H7 (cell line): Measurements from ENCODE around the gene PLOD1. TPM values are rescaled to one million over a fixed set of nuclear protein-coding genes. Genes with fewer than 3 reads are reported as not detected.

Experiments
- DNase-seq: peaks from one replicate; pipeline ENCODE4 v3.0.0; 2012
- H3K27me3 ChIP-seq: 2 replicates; pipeline ENCODE4 v1.6.0; 2011; ENCODE audit warnings: mild to moderate bottlenecking, low read length; ENCODE audit not compliant: control insufficient read depth, insufficient read depth
- H3K36me3 ChIP-seq: replicated peaks from 2 replicates; pipeline ENCODE4 v1.5.1; 2011; ENCODE audit warnings: low read length; ENCODE audit not compliant: control insufficient read depth, insufficient read depth
- H3K4me3 ChIP-seq: 2 replicates; pipeline ENCODE4 v1.5.1; 2011; ENCODE audit warnings: low read depth, mild to moderate bottlenecking, control low read depth, low read length, moderate library complexity; ENCODE audit not compliant: insufficient read depth
- total RNA-seq: library from RNA; depleted of rRNA; stranded (reverse); fragments of >200 nt; shearing (Covaris generic); gene quantifications from 2 replicates; pipeline ENCODE4 v1.2.3, GENCODE V29; 2014

PLOD1 gene
- total RNA-seq, 1 experiment from 2014 or later, result 90.7 TPM

DNA sequence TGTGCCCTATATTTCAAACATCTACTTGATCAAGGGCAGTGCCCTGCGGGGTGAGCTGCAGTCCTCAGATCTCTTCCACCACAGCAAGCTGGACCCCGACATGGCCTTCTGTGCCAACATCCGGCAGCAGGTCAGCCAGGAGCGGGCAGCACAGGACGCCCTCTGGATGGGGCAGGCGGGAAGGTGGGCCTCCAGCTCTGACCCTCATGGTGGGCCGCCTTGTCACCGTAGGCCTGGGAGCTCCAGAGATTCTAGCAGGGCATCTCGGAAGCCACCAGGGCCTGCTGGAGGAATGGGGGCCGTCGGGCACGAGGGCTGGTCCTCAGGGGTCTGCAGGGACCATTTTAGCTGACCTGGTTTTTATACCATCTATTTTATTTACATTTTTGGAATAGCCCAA is 30.1 kb downstream of the PLOD1 start:
- DNase-seq, result no peak

DNA sequence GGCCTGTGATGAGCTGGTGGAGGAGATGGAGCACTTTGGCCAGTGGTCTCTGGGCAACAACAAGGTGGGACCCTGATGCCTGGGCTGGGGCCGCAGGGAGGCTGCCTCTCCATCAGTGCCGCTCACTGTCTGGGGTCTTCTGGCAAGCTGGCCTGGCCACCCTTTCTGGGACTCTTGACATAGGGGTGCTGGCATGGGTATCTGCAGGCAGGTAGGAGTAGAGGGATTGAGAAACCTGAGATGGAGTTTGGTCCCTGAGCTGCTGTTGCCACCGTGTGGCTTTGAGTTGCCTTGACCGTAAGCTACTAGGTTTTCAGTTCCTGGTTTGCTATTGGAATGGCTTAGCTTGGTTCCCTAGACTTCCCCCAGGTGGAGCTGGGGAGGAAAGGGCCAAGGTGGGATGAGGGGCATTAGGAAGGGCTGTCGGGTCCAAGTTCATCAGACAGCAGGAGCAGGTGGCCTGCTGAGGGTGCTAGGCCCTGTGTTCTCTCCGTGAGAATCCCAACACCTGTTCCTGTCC is 32.6 kb downstream of the PLOD1 start:
- no peaks in the 10 kb centered on the region for H3K27me3 ChIP-seq
- no peak overlapping the region for H3K4me3 ChIP-seq
- H3K36me3 ChIP-seq, result peaks cover 12% of the 10 kb centered on the region
- peak; percentile 94 for DNase-seq

More for the DNA sequence above, 30.1 kb downstream of the PLOD1 start:
- Histone ChIP-seq H3K36me3 (peaks cover 13% of the 10 kb centered on the region), H3K27me3 (no peaks in the 10 kb centered on the region), H3K4me3 (no peak overlapping the region)

DNA sequence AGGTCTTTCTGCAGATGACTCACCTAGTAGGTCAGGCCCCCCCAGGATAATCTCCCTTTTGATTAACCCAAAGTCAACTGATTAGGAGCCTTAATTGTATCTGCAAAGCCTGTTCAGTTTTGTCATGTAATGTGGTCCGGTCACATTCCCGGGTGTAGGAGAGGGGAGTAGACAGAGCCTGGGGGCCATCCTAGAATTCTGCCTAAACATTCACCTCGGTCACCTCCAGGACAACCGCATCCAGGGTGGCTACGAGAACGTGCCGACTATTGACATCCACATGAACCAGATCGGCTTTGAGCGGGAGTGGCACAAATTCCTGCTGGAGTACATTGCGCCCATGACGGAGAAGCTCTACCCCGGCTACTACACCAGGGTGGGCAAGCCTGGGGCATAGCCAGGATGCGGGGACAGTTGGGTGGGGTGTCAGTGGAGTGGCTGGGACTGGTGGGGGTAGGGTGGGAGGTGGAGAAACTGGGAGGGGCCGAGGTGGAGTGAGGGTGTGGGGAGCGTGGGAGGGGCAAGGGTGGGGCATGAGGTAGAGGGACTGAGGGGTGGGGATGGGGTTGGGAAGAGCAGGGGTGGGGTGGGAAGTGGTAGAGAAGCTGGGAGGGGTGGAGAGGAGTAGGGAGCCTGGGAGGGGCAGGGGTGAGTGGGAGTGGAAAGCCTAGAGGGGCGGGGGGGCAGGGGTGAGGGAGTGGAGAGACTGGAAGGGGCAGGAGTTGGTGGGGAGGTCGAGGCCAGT is 36.1 kb downstream of the PLOD1 start:
- Histone ChIP-seq H3K36me3 (peaks cover 11% of the 10 kb centered on the region), H3K27me3 (no peaks in the 10 kb centered on the region), H3K4me3 (no peak overlapping the region)
- peak; percentile 47 for DNase-seq

DNA sequence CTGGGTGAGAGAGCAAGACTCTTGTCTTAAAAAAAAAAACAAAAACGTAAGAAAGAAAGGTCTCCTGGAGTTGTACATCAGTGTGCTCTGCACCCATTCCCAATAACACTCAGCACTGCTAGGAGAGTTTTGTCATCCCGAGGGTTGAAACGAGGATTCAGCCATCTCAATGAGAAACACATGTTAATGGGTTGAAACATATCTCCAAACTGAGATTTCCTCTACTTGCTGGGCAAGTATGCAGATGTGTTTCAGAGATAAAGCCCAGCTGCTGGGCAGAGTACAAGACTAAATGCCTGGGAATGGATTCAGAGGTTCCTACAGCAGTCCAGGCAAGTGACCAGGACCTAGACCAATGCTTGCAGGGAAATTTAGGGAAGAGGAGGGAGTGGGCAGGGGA is 43.1 kb downstream of the PLOD1 start:
- no peak for DNase-seq
- H3K4me3 ChIP-seq, result no peak overlapping the region
- H3K36me3 ChIP-seq, result peaks cover 12% of the 10 kb centered on the region
- no peaks in the 10 kb centered on the region for H3K27me3 ChIP-seq

DNA sequence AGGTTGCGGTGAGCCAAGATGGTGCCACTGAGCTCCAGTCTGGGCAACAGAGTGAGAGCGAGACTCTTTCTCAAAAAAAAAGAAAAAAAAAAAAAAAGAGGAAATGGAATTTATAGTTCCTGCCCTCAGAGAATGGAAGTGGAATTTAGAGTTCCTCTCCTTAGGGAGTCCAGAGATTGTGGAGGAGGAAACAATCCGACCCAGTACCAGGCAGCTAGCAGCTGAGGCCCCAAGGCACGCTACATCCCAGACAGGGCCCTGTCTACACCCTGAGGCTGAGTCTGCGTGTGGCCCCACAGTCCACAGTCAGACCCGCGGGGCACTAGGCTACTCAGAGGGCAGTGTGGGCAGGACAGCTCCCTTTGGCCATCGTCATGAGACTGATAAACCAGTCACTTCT is 43.8 kb downstream of the PLOD1 start:
- H3K36me3 ChIP-seq, result peaks cover 14% of the 10 kb centered on the region
- H3K27me3 ChIP-seq, result no peaks in the 10 kb centered on the region
- no peak overlapping the region for H3K4me3 ChIP-seq
- no peak for DNase-seq

DNA sequence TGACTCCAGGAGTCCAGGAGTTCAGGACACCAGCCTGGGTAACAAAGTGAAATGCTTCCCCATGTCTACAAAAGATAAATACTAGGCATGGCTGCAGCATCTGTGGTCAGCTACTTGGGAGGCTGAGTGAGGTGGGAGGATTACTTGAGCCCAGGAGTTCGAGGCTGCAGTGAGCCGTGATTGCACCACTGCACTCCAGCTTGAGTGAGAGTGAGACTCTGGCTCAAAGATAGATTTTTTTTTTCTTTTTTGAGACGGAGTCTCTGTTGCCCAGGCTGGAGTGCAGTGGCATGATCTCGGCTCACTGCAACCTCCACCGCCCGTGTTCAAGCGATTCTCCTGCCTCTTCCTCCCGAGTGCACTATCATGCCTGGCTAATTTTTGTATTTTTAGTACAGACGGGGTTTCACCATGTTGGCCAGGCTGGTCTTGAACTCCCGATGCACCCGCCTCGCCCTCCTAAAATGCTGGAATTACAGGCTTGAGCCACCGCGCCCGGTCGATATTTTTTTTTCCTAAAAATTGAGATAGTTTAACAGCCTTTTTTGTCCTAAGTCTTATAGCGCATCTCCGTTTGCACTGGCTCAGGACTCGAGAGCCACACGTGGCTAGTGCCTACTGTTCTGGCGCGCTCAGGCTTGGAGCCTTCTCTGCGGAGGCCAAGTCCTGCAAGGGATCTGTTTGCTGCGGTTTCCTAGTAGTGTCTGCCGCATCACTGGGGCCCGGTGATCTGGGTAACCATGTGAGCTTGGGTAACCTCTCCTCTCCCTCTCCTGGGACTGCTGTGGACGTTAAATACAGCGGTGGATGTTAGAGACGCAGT is 44.7 kb downstream of the PLOD1 start:
- Histone ChIP-seq H3K27me3 (no peaks in the 10 kb centered on the region), H3K36me3 (peaks cover 18% of the 10 kb centered on the region), H3K4me3 (peak overlapping the region; percentile 10; the same call in 1 of the 2 replicates)
- no peak for DNase-seq

DNA sequence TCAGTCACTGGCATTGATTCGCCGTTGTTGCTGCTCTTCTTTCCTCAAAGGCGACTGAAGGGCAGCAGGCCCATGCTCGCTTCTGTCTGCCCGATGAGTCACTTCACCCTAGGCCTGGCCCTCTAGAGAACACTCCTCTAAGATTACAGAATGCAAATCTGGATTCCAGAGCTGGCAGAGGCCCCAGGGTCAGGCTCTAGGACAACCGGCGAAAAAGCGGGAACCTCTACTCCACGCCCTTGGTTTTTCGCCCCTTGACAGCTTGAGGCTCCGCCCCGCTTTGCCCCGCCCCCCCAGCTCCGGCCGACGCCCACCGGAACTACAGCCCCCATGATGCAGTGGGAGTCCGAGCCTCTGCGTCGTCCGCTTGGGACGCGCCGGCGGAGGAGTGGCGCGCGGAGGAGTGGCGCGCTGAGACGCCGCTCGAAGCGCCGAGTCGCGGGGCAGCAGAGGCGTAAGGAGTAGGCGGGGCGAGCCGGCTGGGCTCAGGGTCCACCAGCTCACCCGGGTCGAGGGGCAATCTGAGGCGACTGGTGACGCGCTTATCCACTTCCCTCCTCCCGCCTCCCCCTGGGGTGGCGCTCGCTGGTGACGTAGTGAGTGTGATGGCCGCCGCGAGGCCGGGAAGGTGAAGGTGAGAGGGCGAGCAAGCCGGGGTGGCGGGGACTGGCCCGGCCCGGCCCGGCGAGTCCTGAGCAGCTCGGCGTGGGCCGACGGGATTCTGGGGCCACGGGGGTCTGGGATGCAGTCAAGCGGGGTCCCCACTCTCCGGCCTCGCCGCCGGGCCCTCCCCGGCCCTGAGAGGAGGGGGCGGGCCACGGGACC is 45.5 kb downstream of the PLOD1 start, which contains the start of gene MFN2:
TSS of gene MFN2 (plus strand) at position 594 of the 825 bp plus-strand sequence. CDS start 8,725 bp downstream, outside the sequence.
- no peaks in the 10 kb centered on the region for H3K27me3 ChIP-seq
- H3K36me3 ChIP-seq, result peaks cover 18% of the 10 kb centered on the region
- DNase-seq, result peak; percentile 100
- peak within 1 kb of the TSS; percentile 97 for H3K4me3 ChIP-seq

DNA sequence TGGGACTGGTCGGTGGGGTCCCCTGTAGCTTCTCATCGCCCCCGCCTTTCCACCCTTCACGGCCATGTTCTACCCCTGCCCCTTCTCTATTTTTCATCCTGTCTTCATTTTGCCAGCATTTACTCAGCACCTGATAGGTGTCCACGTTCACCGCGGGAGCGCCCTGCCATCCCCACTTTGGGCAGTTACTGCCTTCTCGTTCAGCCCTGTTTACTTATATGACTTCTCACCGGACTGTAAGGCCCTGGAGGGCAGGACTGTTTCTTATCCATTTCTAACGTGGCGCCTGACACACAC is 46.1 kb downstream of the PLOD1 start:
- DNase-seq, result no peak
- Histone ChIP-seq H3K36me3 (peaks cover 19% of the 10 kb centered on the region), H3K4me3 (peak overlapping the region; percentile 97), H3K27me3 (no peaks in the 10 kb centered on the region)

DNA sequence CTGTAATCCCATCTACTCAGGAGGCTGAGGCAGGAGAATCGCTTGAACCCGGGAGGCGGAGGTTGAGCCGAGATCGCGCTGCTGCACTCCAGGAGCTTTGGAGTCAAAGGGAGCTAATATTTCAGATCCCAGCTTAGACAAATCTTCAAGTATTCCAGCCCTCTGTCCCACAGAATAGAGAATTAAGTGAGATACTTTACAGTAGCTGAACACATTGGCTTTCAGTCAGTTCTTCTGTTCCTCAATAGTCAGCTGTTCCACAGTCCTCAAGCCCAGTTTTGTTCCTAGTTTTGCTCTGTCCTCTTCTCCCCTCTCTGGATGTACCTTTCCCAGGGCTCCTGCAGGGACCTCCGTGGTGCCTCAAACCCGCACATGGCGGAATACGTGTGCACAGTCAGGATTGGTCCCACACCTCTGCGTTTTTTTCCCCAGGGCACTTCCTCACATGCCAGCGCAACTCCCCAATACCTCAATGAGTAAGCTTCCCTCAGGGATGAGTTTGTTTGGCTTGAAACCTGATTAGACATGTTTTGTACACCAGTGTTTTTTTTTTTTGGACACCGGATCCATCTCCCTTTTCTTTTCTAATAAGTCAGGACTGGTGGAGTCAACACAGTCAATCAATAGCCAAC is 47.0 kb downstream of the PLOD1 start:
- Histone ChIP-seq H3K36me3 (peaks cover 22% of the 10 kb centered on the region), H3K4me3 (no peak overlapping the region), H3K27me3 (no peaks in the 10 kb centered on the region)
- DNase-seq, result no peak

DNA sequence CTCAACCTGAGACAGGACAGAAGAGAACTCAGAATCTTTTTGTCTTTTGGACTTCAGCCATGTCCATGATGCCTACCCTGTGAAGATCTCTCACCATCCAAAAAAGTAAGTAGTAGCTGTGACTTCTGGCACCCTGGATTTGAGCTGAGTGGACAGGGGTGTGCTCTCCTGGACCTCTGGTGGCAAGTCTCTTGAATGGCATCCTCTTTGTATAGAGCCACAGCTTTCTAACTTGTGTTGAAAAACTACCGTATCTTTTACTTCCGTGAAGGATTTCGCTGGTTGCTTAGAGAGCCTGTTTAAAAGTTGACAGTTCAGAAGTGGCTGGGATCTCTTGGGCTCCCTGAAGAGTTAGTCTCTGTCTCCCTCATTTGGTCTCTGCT is 47.5 kb downstream of the PLOD1 start:
- peaks cover 22% of the 10 kb centered on the region for H3K36me3 ChIP-seq
- DNase-seq, result no peak
- H3K27me3 ChIP-seq, result no peaks in the 10 kb centered on the region
- no peak overlapping the region for H3K4me3 ChIP-seq

DNA sequence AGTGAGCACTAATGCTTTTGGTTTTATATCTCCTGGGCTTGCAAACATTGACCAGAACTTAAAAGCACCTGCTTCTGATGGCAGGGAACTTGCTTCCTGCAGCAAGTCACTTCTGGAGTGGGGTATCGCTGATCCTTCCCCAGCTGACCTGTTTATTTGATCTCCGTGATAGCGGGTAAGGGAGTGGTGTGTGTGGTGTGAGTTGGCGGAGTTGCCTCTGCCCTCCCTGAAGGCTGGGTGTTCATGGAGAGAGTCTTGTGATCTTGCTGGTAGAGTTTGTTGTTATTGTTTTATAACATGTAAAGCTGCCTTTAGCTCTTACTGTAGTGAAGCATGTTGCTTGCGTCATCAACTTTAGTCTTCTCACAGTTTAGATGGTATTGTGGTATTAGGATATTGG is 49.6 kb downstream of the PLOD1 start:
- no peaks in the 10 kb centered on the region for H3K27me3 ChIP-seq
- H3K36me3 ChIP-seq, result peaks cover 25% of the 10 kb centered on the region
- no peak for DNase-seq
- H3K4me3 ChIP-seq, result no peak overlapping the region

DNA sequence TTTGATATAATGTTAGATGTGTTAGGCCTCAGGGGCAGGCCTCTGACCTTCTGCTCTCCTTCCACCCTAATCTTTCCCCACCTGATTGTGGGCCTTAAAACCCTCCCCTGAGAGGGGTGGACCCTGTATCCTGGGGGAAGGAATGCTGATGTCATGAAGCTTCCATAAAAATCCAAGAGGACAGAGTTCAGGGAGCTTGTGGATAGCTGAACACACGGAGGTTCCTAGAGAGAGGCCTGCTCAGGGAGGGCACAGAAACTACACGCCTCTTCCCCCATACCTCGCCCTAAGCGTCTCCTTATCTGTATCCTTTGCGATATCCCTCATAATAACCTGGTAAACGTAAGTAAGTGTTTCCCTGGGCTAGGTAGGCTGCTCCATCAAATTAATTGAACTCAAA is 50.1 kb downstream of the PLOD1 start:
- no peak for DNase-seq
- Histone ChIP-seq H3K27me3 (no peaks in the 10 kb centered on the region), H3K36me3 (peaks cover 25% of the 10 kb centered on the region), H3K4me3 (no peak overlapping the region)

DNA sequence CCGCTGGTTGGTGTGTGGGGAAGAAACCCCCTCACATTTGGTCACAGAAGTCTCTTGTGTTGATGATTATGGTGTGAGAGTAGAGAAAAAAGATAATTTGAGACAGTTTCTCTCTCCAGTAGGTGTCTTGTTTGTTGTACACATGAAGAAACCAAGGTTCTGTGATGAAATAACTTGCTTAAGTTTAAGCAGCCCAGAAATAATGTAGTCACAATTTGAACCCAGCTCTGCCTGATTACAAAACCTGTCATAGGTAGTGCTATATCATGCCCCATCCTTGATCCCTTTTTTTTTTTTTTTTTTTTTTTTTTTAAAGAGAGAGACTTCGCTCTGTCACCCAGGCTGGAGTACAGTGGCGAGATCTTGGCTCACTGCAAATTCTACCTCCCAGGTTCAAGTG is 50.7 kb downstream of the PLOD1 start:
- Histone ChIP-seq H3K27me3 (no peaks in the 10 kb centered on the region), H3K4me3 (no peak overlapping the region), H3K36me3 (peaks cover 29% of the 10 kb centered on the region)
- no peak for DNase-seq

DNA sequence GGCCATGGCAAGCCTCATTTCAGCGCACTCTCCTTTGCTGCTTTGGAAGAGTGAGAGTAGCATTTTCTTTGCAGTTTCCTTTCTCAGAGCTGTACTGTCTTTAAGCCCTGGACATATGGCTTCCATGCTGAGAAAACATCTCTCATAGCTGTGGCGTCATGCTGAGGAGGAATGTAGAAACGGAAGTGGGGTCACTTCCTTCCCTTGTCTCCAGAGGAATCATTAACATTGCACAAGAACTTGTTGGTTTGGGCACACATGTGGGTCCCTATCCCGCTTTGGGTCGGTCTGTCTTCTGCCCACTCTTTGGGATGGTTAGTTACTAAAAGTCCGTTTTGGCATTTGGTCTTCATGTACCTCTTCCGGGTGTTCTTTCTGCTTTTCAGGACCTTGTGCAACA is 51.3 kb downstream of the PLOD1 start:
- no peak for DNase-seq
- Histone ChIP-seq H3K4me3 (no peak overlapping the region), H3K27me3 (no peaks in the 10 kb centered on the region), H3K36me3 (peaks cover 32% of the 10 kb centered on the region)
